NT2/D1 (cell line): ENCODE data around the gene ADCY3.

Experiments
- SUZ12 ChIP-seq: IDR thresholded peaks from 2 replicates; pipeline ENCODE4 v1.6.1; 2011; ENCODE audit not compliant: insufficient read length, insufficient read depth; ENCODE audit errors: extremely low read depth
- YY1 ChIP-seq: IDR thresholded peaks from 2 replicates; pipeline ENCODE4 v1.6.1; 2011; ENCODE audit not compliant: insufficient read length, insufficient read depth
- ZNF274 ChIP-seq: IDR thresholded peaks from 2 replicates; pipeline ENCODE4 v1.6.1; 2011; ENCODE audit warnings: mild to moderate bottlenecking, low read depth, low read length

- no peak for TF ChIP-seq SUZ12
- TF ChIP-seq ZNF274 = no peak
- TF ChIP-seq YY1 = no peak
These were observed 9.2 kb upstream of the ADCY3 start for GRCh38 chr2:24929230-24929629.
